ENCODE results near the gene TMEM87A. TPM values are rescaled to one million over a fixed set of nuclear protein-coding genes. Genes with fewer than 3 reads are reported as not detected.

TMEM87A gene, protein sequence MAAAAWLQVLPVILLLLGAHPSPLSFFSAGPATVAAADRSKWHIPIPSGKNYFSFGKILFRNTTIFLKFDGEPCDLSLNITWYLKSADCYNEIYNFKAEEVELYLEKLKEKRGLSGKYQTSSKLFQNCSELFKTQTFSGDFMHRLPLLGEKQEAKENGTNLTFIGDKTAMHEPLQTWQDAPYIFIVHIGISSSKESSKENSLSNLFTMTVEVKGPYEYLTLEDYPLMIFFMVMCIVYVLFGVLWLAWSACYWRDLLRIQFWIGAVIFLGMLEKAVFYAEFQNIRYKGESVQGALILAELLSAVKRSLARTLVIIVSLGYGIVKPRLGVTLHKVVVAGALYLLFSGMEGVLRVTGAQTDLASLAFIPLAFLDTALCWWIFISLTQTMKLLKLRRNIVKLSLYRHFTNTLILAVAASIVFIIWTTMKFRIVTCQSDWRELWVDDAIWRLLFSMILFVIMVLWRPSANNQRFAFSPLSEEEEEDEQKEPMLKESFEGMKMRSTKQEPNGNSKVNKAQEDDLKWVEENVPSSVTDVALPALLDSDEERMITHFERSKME
- 27.7 and 32.2 TPM in 2 replicates for total RNA-seq

DNA sequence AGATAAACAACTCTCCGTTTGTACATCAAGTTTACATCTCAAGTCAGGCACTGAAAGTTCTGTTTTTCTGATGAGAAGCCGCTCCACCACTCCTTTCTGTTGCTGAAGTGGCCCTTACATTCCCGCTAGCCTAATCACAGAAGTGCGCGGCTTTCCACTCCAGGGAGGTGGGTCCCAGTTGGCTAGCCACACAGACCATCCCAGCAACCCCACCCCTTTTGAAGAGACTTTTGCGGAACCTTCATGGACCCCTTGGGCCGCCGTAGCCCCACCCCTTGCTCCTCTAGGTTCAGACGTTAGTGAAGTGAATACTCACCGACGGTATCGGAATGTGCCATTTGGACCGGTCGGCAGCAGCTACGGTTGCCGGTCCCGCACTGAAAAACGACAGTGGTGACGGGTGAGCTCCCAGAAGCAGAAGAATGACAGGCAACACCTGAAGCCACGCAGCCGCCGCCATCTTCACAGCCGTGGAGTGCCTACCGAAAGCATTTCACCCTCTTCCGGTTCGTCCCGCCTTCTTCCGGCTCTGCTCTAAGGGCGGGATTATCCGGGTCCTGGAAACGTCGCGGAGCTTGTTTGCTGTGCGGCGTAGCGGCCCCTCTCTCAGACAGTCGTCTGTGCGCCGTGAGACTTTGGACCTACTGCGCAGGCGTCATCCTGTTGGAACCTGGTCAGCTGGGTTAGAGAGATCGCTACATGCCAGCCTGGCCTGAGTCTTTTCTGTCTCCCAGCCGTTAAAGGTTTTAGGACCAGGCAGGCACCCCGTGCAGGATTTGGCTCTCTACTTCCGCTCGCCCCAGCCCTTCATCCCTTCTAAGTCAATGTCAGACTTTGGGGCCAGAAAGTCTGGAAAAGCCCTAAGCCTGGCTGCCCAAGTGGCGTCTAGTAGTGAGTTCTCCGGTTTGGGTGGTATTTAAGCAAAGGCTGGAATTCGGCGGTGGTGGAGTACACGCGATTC lies at the start of gene TMEM87A, which contains the start of gene GANC:
Gene TMEM87A (minus strand): TSS at position 495 of the 961 bp plus-strand sequence. CDS start 35 bp downstream, at position 460.
Gene GANC (plus strand): TSS at position 263 of the 961 bp plus-strand sequence. CDS start 1,281 bp downstream, outside the sequence.

GRCh38 chr15:42207674-42208579 lies 65.3 kb downstream of the TMEM87A start, which contains the start of gene VPS39:
Gene VPS39 (minus strand): TSS chr15:42208304. CDS start chr15:42208153, 151 bp downstream.

Other genes starting within 250 kb of the TMEM87A start
- gene PLA2G4D, start 178.9 kb downstream of the TMEM87A start, total RNA-seq: not detected in 2 replicates
- gene PLA2G4F, start 116.8 kb downstream of the TMEM87A start, total RNA-seq: not detected in 2 replicates
- 33.7 and 33.8 TPM in 2 replicates for gene VPS39, start 65.1 kb downstream of the TMEM87A start, total RNA-seq
- 4.5 and 7.4 TPM in 2 replicates for gene GANC, start 232 bp downstream of the TMEM87A start, total RNA-seq
- gene CAPN3, start 86.1 kb upstream of the TMEM87A start, total RNA-seq: 2.5 and 5.6 TPM in 2 replicates
- gene ZNF106, start 217.7 kb upstream of the TMEM87A start, total RNA-seq: 38.2 and 56.9 TPM in 2 replicates
- gene SNAP23, start 222.2 kb upstream of the TMEM87A start, total RNA-seq: 36.8 and 91.8 TPM in 2 replicates

All from pericardium fibroblast (primary cell).